Cardiac muscle cell (in vitro differentiated cells and primary cell): Measurements from ENCODE around the gene EIF5. TPM values are rescaled to one million over a fixed set of nuclear protein-coding genes. Genes with fewer than 3 reads are reported as not detected.

Source experiments
- DNase-seq, 2 donors: peaks; one replicate each; pipeline versions ENCODE4 v3.0.0 to v3.0.0-alpha.2; 2010 to 2017; ENCODE audit warnings: low read depth in 1 of 2, low spot score in 1 of 2
- H3K27ac ChIP-seq: fragments of 200-600 bp; sonication (generic); 2 replicates; pipeline ENCODE4 v1.5.1; 2016
- H3K27me3 ChIP-seq: fragments of 200-600 bp; sonication (generic); 2 replicates; pipeline ENCODE4 v1.6.0; 2016; ENCODE audit warnings: control low read depth
- H3K36me3 ChIP-seq: fragments of 200-600 bp; sonication (generic); 2 replicates; pipeline ENCODE4 v1.5.1; 2016; ENCODE audit warnings: control low read depth
- H3K4me1 ChIP-seq: fragments of 200-600 bp; sonication (generic); 2 replicates; pipeline ENCODE4 v1.8.1; 2017; ENCODE audit warnings: low read depth, mild to moderate bottlenecking, mixed run types
- H3K4me3 ChIP-seq: fragments of 200-600 bp; sonication (generic); 2 replicates; pipeline ENCODE4 v1.5.1; 2016; ENCODE audit warnings: mild to moderate bottlenecking
- H3K9me3 ChIP-seq: fragments of 200-600 bp; sonication (generic); 2 replicates; pipeline ENCODE4 v1.5.1; 2017; ENCODE audit warnings: low read depth, mild to moderate bottlenecking, control low read depth
- polyA plus RNA-seq: library from polyadenylated mRNA; unstranded; fragments of >200 nt; fragmentation: Nextera tagmentation; extraction: Ambion mirVana; gene quantifications from 2 replicates; pipeline ENCODE4 v1.2.1, GENCODE V29; 2016
- total RNA-seq: library from RNA; depleted of rRNA; stranded (reverse); fragments of >200 nt; gene quantifications from 2 replicates; pipeline ENCODE4 v1.2.3, GENCODE V29; 2016
- TF ChIP-seq, protein P1 (sequence below): IDR thresholded peaks from 2 replicates; pipeline ENCODE4 v1.5.1; 2012; ENCODE audit warnings: low read depth, mild to moderate bottlenecking, low read length

Gene EIF5
- total and polyA plus RNA-seq, 2 experiments from 2014 or later = 149 to 441 TPM

DNA sequence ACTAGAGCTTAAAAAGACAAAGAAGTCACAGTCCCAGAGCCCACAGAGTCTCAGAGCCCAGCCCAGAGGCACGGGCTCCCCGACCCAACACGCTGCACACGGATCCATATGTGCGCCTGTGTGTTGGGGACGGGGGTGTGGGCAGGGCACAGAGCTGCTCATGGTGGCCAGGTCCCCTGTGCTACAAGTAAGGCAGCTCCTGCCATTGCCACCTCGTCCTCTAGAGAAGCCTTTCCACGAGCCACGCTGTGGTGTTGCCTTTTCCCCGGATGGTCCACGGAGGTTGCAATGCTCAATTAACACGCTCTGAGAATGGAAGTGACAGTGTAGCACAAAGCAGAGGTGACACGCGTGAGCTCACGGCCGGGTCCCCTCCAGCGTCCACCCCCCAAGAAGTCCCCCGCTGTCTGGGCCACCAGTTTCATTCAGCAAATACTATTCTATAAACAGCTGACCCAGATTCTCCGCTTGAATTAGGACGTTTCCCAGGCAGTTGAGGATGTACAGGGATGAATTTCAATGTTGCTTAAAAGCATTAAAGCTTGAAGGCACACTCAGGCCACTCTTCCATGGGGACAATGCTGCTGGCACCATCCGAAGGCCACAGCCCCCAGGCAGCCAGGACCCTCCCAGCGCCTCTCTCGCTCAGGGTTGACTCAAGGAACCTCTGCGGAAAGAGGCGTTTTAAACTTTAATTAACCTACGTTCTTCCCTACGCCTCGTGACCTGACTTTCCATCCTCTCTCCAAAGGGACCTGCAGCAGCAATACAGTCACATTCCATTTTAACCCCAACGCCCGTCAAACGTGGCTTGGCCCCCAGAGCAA lies 22.7 kb upstream of the EIF5 start:
- TF ChIP-seq, protein P1, sequence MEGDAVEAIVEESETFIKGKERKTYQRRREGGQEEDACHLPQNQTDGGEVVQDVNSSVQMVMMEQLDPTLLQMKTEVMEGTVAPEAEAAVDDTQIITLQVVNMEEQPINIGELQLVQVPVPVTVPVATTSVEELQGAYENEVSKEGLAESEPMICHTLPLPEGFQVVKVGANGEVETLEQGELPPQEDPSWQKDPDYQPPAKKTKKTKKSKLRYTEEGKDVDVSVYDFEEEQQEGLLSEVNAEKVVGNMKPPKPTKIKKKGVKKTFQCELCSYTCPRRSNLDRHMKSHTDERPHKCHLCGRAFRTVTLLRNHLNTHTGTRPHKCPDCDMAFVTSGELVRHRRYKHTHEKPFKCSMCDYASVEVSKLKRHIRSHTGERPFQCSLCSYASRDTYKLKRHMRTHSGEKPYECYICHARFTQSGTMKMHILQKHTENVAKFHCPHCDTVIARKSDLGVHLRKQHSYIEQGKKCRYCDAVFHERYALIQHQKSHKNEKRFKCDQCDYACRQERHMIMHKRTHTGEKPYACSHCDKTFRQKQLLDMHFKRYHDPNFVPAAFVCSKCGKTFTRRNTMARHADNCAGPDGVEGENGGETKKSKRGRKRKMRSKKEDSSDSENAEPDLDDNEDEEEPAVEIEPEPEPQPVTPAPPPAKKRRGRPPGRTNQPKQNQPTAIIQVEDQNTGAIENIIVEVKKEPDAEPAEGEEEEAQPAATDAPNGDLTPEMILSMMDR = no peak
- Histone ChIP-seq H3K36me3 (no peaks in the 10 kb centered on the region), H3K4me1 (no peaks in the 10 kb centered on the region), H3K27ac (no peak overlapping the region), H3K27me3 (no peaks in the 10 kb centered on the region), H3K4me3 (no peak overlapping the region), H3K9me3 (no peaks in the 10 kb centered on the region)
- DNase-seq = no peak

DNA sequence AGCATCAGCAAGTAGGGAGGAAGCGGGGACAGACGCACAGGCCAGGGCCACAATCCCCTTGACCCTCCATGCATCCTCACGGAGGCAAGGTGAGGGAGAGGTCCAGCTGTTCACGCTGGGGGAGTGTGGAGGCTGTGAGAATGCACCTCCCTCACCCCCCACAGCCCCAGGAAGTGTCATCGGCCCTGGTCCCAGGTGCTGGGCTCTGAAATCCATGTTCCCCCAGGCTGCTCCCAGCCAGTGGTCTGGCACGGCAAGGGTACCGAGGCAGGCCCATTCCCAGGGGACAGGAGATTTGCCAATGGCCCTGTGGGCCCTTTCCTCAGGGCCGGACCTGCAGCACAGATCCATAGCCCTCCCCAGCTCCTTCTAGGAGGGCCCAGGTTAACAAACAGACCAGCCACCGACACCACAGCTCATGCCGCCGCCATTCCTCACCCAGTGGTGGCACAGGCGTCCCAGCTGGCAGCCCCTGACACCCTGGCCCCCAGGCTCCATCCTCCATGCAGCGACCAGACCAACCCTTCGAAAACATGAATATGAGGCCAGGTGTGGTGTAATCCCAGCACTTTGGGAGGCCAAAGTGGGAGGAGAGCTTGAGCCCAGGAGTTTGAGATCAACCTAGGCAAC lies 21.9 kb upstream of the EIF5 start:
- Histone ChIP-seq H3K27ac (no peak overlapping the region), H3K4me1 (no peaks in the 10 kb centered on the region), H3K27me3 (no peaks in the 10 kb centered on the region), H3K9me3 (no peaks in the 10 kb centered on the region), H3K4me3 (no peak overlapping the region), H3K36me3 (no peaks in the 10 kb centered on the region)
- TF ChIP-seq, protein P1 = no peak
- DNase-seq = no peak

DNA sequence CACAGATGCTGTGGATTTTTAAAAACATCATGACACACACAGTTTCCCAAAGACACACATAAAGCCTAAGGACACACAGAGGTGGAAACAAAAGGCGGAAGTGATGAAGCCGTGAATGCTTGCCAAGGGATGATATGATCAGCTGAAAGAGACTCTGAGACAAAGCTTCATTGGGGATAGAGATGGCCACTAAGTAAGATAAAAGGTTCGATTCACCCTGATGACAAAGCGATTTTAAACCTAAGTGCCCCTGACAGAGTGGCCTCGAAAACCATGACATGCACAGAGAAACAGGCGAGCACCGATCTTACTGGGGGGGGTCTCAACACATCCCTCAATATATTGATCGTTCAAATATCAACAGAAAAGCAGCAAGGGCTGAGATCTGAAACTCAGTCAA lies 20.3 kb upstream of the EIF5 start:
- no peaks in the 10 kb centered on the region for H3K36me3 ChIP-seq
- no peak overlapping the region for H3K4me3 ChIP-seq
- no peaks in the 10 kb centered on the region for H3K27me3 ChIP-seq
- H3K9me3 ChIP-seq = no peaks in the 10 kb centered on the region
- no peak overlapping the region for H3K27ac ChIP-seq
- H3K4me1 ChIP-seq = no peaks in the 10 kb centered on the region
- TF ChIP-seq, protein P1 = no peak
- DNase-seq = peak in 1 of 2 donors; percentile 38

DNA sequence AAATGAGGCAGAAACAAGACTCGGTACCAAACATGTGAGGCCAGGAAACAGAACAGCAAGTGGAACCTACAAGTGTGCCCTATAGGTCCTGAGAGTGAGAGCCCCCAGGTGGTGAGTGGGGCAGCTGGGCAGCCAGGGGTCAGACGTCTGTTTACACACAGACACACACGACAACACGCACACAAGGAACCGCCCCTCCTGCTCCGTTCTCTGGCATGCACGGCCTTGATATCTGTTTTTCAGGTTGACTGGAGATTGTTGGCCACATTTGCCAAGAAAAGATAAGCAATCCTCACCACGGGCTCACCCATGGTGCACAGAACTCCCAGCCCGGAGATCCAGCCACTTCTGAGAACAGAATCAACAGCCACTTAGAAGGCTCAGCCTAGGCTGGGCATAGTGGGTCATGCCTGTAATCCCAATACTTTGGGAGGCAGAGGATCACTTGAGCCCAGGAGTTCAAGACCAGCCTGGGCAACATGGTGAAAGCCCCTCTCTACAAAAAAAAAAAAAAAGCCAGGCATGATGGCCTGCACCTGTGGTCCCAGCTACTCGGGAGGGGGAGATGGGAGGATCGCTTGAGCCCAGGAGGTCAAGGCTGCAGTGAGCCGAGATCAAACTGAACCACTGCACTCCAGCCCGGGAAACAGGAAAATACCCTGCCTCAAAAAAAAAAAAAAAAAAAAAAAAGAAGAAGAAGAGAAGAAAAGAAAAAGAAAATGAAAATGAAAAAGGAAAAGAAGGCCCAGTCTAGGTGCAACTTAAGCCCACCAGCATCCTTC lies 19.4 kb upstream of the EIF5 start:
- no peaks in the 10 kb centered on the region for H3K36me3 ChIP-seq
- no peak overlapping the region for H3K27ac ChIP-seq
- H3K4me3 ChIP-seq = no peak overlapping the region
- H3K9me3 ChIP-seq = no peaks in the 10 kb centered on the region
- TF ChIP-seq, protein P1 = no peak
- no peaks in the 10 kb centered on the region for H3K27me3 ChIP-seq
- DNase-seq = no peak
- no peaks in the 10 kb centered on the region for H3K4me1 ChIP-seq

DNA sequence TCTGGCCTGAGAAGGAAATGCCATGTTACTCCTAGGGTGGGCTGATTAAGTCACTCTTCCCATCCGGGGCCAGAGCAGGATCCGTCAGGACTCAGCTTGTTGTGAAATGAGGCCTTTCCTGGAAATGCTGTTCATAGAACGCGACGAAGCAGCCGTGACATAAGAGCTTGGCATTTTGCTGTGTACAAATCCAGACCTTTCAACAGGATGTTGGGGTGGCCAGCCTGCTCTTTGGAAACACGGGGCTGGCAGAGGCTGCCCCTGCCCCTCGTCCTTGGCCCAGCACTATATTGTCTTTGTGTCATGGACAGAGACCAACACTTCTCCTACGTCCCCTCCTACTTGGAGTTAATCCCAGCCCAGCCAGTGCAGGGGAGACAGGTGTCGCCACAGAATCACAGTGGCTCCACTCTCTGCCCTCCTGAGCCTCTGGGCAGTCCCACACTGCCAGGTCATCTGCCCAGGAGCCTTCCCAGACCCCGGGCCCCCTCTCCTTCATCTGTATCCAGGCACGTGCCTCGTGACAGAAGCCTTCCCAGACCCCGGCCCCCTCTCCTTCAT lies 18.6 kb upstream of the EIF5 start:
- Histone ChIP-seq H3K4me3 (no peak overlapping the region), H3K27ac (no peak overlapping the region), H3K9me3 (no peaks in the 10 kb centered on the region), H3K4me1 (no peaks in the 10 kb centered on the region), H3K36me3 (no peaks in the 10 kb centered on the region), H3K27me3 (no peaks in the 10 kb centered on the region)
- DNase-seq = peak in 1 of 2 donors; percentile 95
- TF ChIP-seq, protein P1 = no peak
